Bronchial epithelial cell (primary cell): ENCODE measurements around the gene PHF21B. TPM values are rescaled to one million over a fixed set of nuclear protein-coding genes. Genes with fewer than 3 reads are reported as not detected.

Experiments used
- DNase-seq: peaks from one replicate; pipeline ENCODE4 v3.0.0-alpha.2; 2010; ENCODE audit warnings: low read depth
- FAIRE-seq: peaks from 2 replicates; lab custom pipeline; 2011; peaks lifted over from hg19 to GRCh38; lab: Jason Lieb, UNC
- H3K27me3 ChIP-seq: 2 replicates; pipeline ENCODE4 v1.5.1; 2011; ENCODE audit warnings: low read length; ENCODE audit not compliant: control insufficient read depth, insufficient read depth
- H3K36me3 ChIP-seq: 2 replicates; pipeline ENCODE4 v1.5.1; 2011; ENCODE audit warnings: low read length; ENCODE audit not compliant: control insufficient read depth, insufficient read depth
- H3K4me3 ChIP-seq: 2 replicates; pipeline ENCODE4 v1.5.1; 2011; ENCODE audit warnings: mild to moderate bottlenecking, low read depth, low read length, control low read depth
- total RNA-seq: library from RNA; depleted of rRNA; stranded (reverse); fragments of >200 nt; gene quantifications from 2 replicates; pipeline ENCODE4 v1.2.1, GENCODE V29; 2014
- TF ChIP-seq, protein P1 (sequence below): IDR thresholded peaks from 2 replicates; pipeline ENCODE4 v1.5.1; 2011; ENCODE audit warnings: mild to moderate bottlenecking, moderate library complexity, low read length, control low read depth, inconsistent platforms; ENCODE audit not compliant: insufficient read depth, severe bottlenecking

Gene PHF21B
- total RNA-seq, 1 donor from 2014 or later: not detected

DNA sequence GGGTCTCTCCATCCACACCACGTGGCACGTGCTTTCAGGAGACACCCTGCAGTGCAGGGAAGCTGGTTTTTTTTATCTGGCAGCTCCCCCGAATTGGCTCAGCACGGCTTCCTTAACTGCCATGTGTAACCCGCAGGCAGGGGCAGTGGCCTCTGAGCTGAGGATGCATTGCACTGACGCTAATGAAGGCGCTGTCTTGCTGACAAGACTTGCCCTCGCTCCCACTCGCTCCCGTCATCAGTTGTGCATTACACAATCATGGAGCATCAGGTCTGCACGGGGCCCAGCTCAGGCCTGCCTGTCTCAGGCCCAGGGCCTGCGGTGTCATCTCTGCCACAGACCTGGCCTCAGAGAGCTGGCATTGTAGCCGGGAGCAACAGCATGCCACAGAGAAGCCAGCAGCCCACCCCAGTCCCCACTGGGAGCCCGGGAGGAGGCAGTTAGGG is 161.5 kb downstream of the PHF21B start:
- H3K4me3 ChIP-seq: no peak overlapping the region
- no peaks in the 10 kb centered on the region for H3K27me3 ChIP-seq
- DNase-seq (no peak), FAIRE-seq (no peak)
- TF ChIP-seq, protein P1, sequence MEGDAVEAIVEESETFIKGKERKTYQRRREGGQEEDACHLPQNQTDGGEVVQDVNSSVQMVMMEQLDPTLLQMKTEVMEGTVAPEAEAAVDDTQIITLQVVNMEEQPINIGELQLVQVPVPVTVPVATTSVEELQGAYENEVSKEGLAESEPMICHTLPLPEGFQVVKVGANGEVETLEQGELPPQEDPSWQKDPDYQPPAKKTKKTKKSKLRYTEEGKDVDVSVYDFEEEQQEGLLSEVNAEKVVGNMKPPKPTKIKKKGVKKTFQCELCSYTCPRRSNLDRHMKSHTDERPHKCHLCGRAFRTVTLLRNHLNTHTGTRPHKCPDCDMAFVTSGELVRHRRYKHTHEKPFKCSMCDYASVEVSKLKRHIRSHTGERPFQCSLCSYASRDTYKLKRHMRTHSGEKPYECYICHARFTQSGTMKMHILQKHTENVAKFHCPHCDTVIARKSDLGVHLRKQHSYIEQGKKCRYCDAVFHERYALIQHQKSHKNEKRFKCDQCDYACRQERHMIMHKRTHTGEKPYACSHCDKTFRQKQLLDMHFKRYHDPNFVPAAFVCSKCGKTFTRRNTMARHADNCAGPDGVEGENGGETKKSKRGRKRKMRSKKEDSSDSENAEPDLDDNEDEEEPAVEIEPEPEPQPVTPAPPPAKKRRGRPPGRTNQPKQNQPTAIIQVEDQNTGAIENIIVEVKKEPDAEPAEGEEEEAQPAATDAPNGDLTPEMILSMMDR: no peak
- peaks cover 10% of the 10 kb centered on the region for H3K36me3 ChIP-seq

DNA sequence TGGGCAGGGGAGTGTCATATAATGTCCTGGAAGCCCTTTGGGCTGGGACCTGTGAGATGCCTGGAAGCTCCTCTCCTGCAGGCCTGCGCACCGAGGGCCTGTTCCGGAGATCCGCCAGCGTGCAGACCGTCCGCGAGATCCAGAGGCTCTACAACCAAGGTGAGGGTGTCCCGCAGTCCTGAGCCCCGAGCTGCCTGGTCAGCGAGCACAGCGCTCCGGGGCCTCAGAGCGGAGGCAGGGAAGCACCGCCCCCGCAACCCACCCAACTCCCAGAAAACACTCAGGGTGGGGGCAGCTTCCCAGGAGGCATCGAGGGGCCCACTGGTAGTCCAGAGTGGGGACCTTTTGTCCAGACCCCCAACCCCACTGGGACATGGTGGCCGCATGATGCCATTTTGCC is 161.9 kb downstream of the PHF21B start:
- Histone ChIP-seq H3K4me3 (no peak overlapping the region), H3K27me3 (no peaks in the 10 kb centered on the region), H3K36me3 (peaks cover 10% of the 10 kb centered on the region)
- no peak for DNase-seq
- TF ChIP-seq, protein P1: no peak
- FAIRE-seq: no peak

DNA sequence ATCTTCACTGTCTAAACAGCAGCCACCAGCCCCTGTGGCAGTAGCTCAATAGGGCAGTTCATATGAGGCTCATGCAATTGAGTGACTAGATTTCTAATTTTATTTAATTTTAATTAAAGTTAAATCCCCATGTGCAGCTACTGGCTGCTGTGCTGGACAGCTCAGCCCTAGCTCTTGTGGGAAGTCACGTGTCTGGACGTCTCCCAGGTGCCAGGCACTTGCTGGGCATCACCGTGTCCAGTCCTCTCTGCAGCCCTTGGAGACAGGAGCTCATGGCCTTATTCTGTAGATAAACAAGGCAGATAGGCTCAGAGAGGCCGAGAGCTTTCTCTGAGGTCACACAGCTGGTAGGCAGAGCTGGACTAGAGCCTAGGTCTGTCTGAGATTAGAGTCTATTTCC is 162.4 kb downstream of the PHF21B start:
- FAIRE-seq (no peak), DNase-seq (no peak)
- TF ChIP-seq, protein P1: no peak
- no peaks in the 10 kb centered on the region for H3K27me3 ChIP-seq
- H3K4me3 ChIP-seq: no peak overlapping the region
- H3K36me3 ChIP-seq: peaks cover 10% of the 10 kb centered on the region

DNA sequence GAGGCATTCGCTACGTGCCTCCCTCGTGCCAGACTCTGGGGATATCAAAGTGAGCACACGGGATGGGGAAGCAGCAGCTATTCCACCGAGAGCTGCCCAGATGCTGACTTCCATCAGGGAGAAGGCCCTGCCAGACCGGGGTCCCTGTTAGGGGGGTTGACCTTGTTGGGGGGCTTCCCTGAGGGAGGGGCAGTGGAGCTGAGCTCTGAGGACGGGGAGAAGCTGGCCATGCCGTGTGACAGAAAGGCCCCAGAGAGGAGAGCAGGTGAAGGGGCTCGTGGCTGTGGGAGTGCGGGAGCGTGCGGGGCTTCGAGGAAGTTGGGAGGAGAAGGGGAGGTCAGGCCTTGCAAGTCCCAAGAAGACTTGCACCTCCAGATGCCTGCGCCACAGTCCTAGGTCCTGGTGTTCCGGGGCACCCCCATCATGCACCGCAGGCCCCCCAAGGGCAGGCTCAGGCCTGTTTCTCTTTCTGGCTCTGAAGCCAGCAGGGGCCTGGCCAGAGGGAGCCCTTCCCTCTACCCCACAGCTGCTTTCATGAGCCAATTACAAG is 163.0 kb downstream of the PHF21B start:
- TF ChIP-seq, protein P1: no peak
- peaks cover 10% of the 10 kb centered on the region for H3K36me3 ChIP-seq
- no peak for FAIRE-seq

DNA sequence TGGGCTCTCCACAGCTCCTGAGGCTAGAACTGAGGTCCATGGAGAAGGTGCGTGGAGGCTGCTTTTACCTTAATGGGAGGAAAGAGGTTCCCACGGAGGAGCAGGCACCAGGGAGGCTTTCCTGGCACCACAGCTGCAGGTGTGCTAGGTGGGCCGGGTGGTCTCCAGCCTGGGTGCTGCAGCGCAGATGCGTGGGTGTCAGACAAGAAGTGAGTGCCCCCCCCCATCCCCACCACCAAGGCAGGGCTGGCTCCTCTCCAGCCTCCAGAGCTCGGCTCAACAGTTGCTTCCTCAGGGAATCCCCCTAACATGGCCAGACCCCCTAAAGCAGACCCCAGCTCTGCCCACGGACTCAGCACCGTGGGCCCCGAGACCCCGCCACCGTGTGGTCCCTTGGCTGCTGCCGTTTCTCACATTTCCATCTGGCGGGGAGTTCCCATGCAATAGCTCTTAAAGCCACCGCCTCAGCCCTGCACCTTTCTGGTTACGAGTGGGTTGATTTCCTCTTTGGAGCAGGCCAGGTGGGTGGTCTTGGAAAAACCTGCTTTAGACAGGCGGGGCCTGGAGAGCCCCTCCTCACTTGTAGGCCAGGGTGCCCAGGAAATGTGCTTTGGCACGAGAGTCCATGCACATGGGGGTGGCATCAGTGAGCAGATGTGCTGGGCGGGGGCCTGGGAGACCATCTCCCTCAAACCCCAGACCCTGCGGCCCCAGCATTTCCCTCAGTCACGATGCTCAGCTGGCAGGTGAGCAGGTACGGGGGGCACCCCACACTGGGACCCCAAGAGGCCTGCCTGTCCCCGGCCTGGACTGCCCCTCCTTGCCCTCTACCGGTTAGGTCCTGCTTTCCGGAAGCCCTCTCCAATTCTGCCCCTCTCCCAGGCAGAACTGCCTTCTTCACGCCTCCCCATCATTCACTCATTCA is 163.7 kb downstream of the PHF21B start:
- Histone ChIP-seq H3K36me3 (peaks cover 13% of the 10 kb centered on the region), H3K27me3 (no peaks in the 10 kb centered on the region), H3K4me3 (no peak overlapping the region)
- FAIRE-seq (no peak), DNase-seq (no peak)
- TF ChIP-seq, protein P1: no peak

More for the DNA sequence above, 163.0 kb downstream of the PHF21B start:
- DNase-seq: no peak
- Histone ChIP-seq H3K27me3 (no peaks in the 10 kb centered on the region), H3K4me3 (no peak overlapping the region)
